Measurements from ENCODE around the gene GRIK2. TPM values are rescaled to one million over a fixed set of nuclear protein-coding genes. Genes with fewer than 3 reads are reported as not detected.

Gene GRIK2
- polyA plus RNA-seq, 1 of the 3 experiments (the other 2 are of a cell fraction) = 0.30 TPM

- TF ChIP-seq REST (IDR thresholded peaks at IDR 0.05; ENCODE audit: low read depth, low read length) = no peak
These were observed 528.4 kb downstream of the GRIK2 start (continued) for GRCh38 chr6:101921829-101922450.

GRCh38 chr6:101926149-101926925 is 532.8 kb downstream of the GRIK2 start:
- no peak overlapping the region for H3K4me3 ChIP-seq (ENCODE audit: low read depth in 2 of 2, low read length in 1 of 2)
- POLR2A ChIA-PET = no interaction called here
- H3K79me2 ChIP-seq (ENCODE audit: insufficient read depth) = no peaks in the 10 kb centered on the region
- H3K9ac ChIP-seq = no peak overlapping the region
- H3K36me3 ChIP-seq (replicated peaks in 1 of 2; ENCODE audit: control insufficient read depth in 1 of 2, insufficient read depth in 2 of 2, low read length in 1 of 2) = no peaks in the 10 kb centered on the region
- no peaks in the 10 kb centered on the region for H3F3A ChIP-seq (replicated peaks; ENCODE audit: insufficient read depth)
- H3K27me3 ChIP-seq (ENCODE audit: insufficient read depth) = no peaks in the 10 kb centered on the region
- TF ChIP-seq EZH2phosphoT487 (IDR thresholded peaks at IDR 0.05; ENCODE audit: borderline replicate concordance, low read depth) (no peak), FOXJ3 (CRISPR knock-in tag; IDR thresholded peaks at IDR 0.05) (no peak), CHD2 (IDR thresholded peaks at IDR 0.05; ENCODE audit: low read length, partially characterized antibody) (no peak)
- no peak overlapping the region for H2AFZ ChIP-seq (ENCODE audit: low read depth)
- no peak overlapping the region for H3K27ac ChIP-seq (ENCODE audit: low read depth in 2 of 2, low read length in 1 of 2)
- DNase-seq = no peak
- H3K4me1 ChIP-seq (ENCODE audit: control insufficient read depth in 1 of 2, insufficient read depth in 2 of 2, low read depth in 1 of 2, low read length in 1 of 2) = peaks cover 2 to 10% of the 10 kb centered on the region in 2 experiments; a peak in 2 of 4 replicates
- CTCF ChIA-PET = interaction anchor here (0.6 kb wide), 1 partner anchor 10 kb away, joined by 3 read pairs; no protein-coding TSS in a partner anchor
- no peaks in the 10 kb centered on the region for H4K20me1 ChIP-seq (ENCODE audit: insufficient read depth)
- H3K9me2 ChIP-seq = no peaks in the 10 kb centered on the region
- 59% methylated on average over 7 of the region's 7 CpGs for WGBS (ENCODE audit: low lambda C conversion rate)
- H3K4me2 ChIP-seq = no peak overlapping the region
- no peaks in the 10 kb centered on the region for H3K9me3 ChIP-seq

GRCh38 chr6:101931766-101932165 is 538.3 kb downstream of the GRIK2 start:
- Histone ChIP-seq H3K79me2 (ENCODE audit: insufficient read depth) (no peaks in the 10 kb centered on the region), H3K9me3 (no peaks in the 10 kb centered on the region), H3K4me1 (ENCODE audit: control insufficient read depth in 1 of 2, insufficient read depth in 2 of 2, low read depth in 1 of 2, low read length in 1 of 2) (no peaks in the 10 kb centered on the region), H3K27me3 (ENCODE audit: insufficient read depth) (no peaks in the 10 kb centered on the region), H2AFZ (ENCODE audit: low read depth) (no peak overlapping the region), H3K4me3 (ENCODE audit: low read depth in 2 of 2, low read length in 1 of 2) (no peak overlapping the region), H3K9ac (no peak overlapping the region), H3K36me3 (replicated peaks in 1 of 2; ENCODE audit: control insufficient read depth in 1 of 2, insufficient read depth in 2 of 2, low read length in 1 of 2) (no peaks in the 10 kb centered on the region), H3K27ac (ENCODE audit: low read depth in 2 of 2, low read length in 1 of 2) (no peak overlapping the region), H3K4me2 (no peak overlapping the region), H4K20me1 (ENCODE audit: insufficient read depth) (no peaks in the 10 kb centered on the region), H3K9me2 (no peaks in the 10 kb centered on the region), H3F3A (replicated peaks; ENCODE audit: insufficient read depth) (no peaks in the 10 kb centered on the region)
- ChIA-PET CTCF (no interaction called here), POLR2A (no interaction called here)
- 55% methylated on average over 2 of the region's 2 CpGs for WGBS (ENCODE audit: low lambda C conversion rate)
- no peak for DNase-seq
- no peak for TF ChIP-seq TEAD4 (IDR thresholded peaks at IDR 0.05; ENCODE audit: borderline replicate concordance, insufficient read depth)
- TF ChIP-seq TCF12 (IDR thresholded peaks at IDR 0.05) = no peak
- TF ChIP-seq ELF1 (IDR thresholded peaks at IDR 0.05) = no peak
- no peak for TF ChIP-seq IRF3 (IDR thresholded peaks at IDR 0.05; ENCODE audit: low read depth, low read length)
- no peak for TF ChIP-seq CTCF (IDR thresholded peaks at IDR 0.05)
